Epithelial cell of proximal tubule (primary cell): ENCODE results near the gene MYLK2. TPM values are rescaled to one million over a fixed set of nuclear protein-coding genes. Genes with fewer than 3 reads are reported as not detected.

Source experiments
- DNase-seq: peaks from one replicate; pipeline ENCODE4 v3.0.0-alpha.2; 2011; ENCODE audit warnings: low read depth
- H3K4me3 ChIP-seq: 2 replicates; pipeline ENCODE4 v1.5.1; 2011; ENCODE audit warnings: low read depth, mild to moderate bottlenecking, low read length
- total RNA-seq: library from RNA; depleted of rRNA; stranded (reverse); fragments of >200 nt; gene quantifications from 2 replicates; pipeline ENCODE4 v1.2.3, GENCODE V29; 2015
- TF ChIP-seq, protein P1 (sequence below): conservative IDR thresholded peaks from 2 replicates; pipeline ENCODE4 v1.5.1; 2012; ENCODE audit warnings: low read depth, mild to moderate bottlenecking, low read length

The MYLK2 gene
- total RNA-seq, 1 donor from 2014 or later: not detected

DNA sequence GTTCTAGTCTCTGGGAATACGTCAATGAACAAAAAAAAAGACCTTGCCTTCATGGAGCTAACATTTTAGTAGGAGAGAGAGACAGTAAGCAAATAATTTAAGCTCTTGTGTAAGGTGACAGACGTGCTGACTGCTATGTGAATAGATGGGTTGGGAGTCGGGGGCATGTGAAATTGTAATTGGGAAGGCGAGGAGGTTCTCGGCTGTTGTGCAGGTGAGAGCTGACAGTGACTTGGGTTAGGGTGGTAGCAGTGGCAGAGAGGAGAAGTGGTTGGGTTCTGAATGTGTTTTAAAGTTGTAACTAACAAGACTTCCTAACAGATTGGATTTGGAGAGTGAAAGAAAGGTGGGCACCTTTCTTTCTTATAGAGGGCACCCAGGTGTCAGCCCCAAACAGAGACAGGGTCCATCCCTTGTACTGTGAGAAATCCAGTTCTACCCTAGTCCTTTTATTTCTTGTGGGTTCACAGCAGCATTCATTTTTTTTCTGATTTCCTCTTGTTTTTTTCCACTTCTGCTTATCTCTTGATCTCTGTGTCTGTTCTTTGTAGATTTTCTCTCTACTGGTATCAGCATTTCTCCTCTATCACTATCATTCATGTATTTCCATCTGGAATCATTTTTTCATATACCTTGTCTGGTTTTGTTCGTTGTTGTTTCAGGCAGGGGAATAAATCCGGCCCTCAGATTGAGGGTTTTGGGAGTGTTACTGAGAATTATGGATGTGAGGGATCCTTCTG is 15.4 kb upstream of the MYLK2 start:
- TF ChIP-seq, protein P1, sequence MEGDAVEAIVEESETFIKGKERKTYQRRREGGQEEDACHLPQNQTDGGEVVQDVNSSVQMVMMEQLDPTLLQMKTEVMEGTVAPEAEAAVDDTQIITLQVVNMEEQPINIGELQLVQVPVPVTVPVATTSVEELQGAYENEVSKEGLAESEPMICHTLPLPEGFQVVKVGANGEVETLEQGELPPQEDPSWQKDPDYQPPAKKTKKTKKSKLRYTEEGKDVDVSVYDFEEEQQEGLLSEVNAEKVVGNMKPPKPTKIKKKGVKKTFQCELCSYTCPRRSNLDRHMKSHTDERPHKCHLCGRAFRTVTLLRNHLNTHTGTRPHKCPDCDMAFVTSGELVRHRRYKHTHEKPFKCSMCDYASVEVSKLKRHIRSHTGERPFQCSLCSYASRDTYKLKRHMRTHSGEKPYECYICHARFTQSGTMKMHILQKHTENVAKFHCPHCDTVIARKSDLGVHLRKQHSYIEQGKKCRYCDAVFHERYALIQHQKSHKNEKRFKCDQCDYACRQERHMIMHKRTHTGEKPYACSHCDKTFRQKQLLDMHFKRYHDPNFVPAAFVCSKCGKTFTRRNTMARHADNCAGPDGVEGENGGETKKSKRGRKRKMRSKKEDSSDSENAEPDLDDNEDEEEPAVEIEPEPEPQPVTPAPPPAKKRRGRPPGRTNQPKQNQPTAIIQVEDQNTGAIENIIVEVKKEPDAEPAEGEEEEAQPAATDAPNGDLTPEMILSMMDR: no peak
- DNase-seq: no peak
- H3K4me3 ChIP-seq: no peak overlapping the region

GRCh38 chr20:31806564-31807355 is 12.4 kb upstream of the MYLK2 start:
- DNase-seq: no peak
- TF ChIP-seq, protein P1: no peak

DNA sequence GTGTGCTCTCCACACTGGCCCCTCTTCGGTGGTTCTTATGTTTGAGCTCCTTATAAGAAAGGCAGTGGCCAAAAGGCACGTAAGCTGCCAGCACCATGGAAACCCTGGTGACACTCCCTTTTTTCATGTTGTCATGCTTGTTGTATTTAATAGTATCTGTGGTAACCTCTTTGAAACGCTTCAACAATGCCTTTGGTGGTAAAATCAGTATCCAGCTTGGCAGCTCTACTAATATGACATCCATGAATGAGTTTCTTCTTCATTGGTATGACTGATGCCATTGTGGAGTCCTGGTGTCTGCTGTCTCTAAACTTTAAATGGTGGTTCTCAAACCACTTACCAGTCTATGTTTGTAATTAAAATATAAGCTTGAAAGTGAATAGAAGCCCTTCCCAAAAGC is 10.7 kb upstream of the MYLK2 start:
- no peak overlapping the region for H3K4me3 ChIP-seq
- no peak for DNase-seq
- TF ChIP-seq, protein P1: no peak

More at GRCh38 chr20:31806564-31807355, 12.4 kb upstream of the MYLK2 start:
- H3K4me3 ChIP-seq: no peak overlapping the region

GRCh38 chr20:31809661-31810060 is 9.5 kb upstream of the MYLK2 start:
- no peak overlapping the region for H3K4me3 ChIP-seq
- DNase-seq: no peak
- TF ChIP-seq, protein P1: no peak

DNA sequence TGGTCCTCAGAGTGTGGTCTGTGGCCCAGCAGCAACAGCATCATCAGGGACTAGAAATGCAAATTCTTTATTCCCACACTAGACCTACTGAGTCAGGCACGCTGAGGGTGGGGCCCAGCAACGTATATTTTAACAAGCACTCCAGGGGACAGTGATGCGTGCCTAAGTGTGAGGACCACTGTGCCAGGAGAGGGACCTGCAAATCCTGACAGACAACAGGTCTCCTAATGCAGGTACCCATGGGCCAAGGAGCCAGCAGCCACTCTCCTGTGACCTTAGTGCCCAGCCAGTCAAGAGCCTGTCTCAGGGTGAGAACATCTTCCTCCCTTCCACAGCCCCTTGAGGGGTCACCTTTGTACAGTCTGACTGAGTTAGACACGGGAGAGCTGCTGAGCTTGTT is 8.0 kb upstream of the MYLK2 start:
- no peak for DNase-seq
- TF ChIP-seq, protein P1: no peak

DNA sequence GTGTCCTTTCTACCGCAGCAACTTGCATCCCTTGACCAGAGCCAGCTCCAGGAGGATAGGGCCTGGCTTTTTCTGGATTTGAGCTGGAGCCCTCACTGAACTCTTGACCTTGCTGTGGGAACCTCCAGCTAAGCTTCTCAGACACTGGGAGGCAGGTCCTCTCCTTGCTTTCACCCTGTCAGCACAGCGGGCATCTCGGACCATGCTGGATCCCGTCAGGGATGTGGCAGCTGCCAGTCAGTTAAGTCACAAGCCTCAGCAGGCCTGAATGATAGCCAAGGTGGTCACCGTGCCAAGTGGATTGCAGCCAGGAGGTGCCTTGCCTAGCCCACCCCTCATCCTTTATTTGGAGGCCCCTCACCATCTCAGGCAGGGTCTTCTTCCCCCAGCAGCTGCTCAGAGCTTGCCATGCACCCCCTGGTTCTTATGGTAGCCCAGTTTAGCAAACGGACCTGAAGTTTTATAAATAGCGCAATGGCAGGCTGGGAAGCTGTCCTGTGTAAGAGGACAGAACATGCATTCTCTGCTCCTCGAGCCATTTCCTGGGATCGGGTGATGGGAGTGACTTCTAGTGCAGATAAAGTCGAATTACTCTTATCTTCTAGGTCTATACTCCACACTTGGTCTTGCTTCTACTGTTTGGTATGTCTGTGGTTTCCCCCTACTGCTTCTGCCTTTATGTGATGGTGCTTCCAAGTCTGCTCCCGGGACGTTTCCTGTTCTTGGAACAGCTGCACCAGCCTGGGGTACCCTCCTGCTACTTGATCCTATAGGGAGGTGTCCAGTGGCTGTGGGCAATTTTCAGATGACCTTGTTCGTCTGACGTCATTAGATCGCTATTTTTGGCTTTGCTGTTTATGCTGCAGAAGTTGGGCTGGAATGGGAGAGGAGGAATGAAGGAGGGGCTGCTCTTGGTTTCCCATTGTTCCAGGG is 7.1 kb upstream of the MYLK2 start:
- DNase-seq: no peak
- no peak overlapping the region for H3K4me3 ChIP-seq
- TF ChIP-seq, protein P1: no peak

More for the DNA sequence above, 8.0 kb upstream of the MYLK2 start:
- H3K4me3 ChIP-seq: no peak overlapping the region
